Neural cell (in vitro differentiated cells): ENCODE results near the gene HEATR5B. TPM values are rescaled to one million over a fixed set of nuclear protein-coding genes. Genes with fewer than 3 reads are reported as not detected.

Experiments used
- H2AFZ ChIP-seq: fragments of 200-600, 300-800 bp; sonication (generic), shearing (Covaris generic); 2 replicates; pipeline ENCODE4 v1.6.0; 2014; ENCODE audit warnings: low read depth, mild to moderate bottlenecking, antibody characterized with exemption, low read length, moderate library complexity
- H3F3A ChIP-seq: fragments of 200-600 bp; shearing (Covaris generic); 2 replicates; pipeline ENCODE4 v1.6.1; 2016; ENCODE audit warnings: mild to moderate bottlenecking, moderate library complexity, mixed read lengths, antibody characterized with exemption, low read length; ENCODE audit not compliant: insufficient read depth, poor library complexity, severe bottlenecking
- H3K27ac ChIP-seq: fragments of 200-600, 300-800 bp; sonication (generic), shearing (Covaris generic); 2 replicates; pipeline ENCODE4 v1.5.1; 2014; ENCODE audit warnings: mild to moderate bottlenecking, low read length, moderate library complexity
- H3K27me3 ChIP-seq: fragments of 300-800, 200-600 bp; sonication (generic), shearing (Covaris generic); 2 replicates; pipeline ENCODE4 v1.6.0; 2014; ENCODE audit warnings: mild to moderate bottlenecking, low read depth, low read length, moderate library complexity; ENCODE audit not compliant: insufficient read depth
- H3K36me3 ChIP-seq: fragments of 300-800, 200-600 bp; sonication (generic), shearing (Covaris generic); 2 replicates; pipeline ENCODE4 v1.5.1; 2014; ENCODE audit warnings: mild to moderate bottlenecking, antibody characterized with exemption, low read length, moderate library complexity; ENCODE audit not compliant: insufficient read depth
- H3K4me2 ChIP-seq: fragments of 300-800, 200-600 bp; sonication (generic), shearing (Covaris generic); 2 replicates; pipeline ENCODE4 v1.6.0; 2014; ENCODE audit warnings: mild to moderate bottlenecking, low read length
- H3K4me3 ChIP-seq: fragments of 300-800, 200-600 bp; sonication (generic), shearing (Covaris generic); 2 replicates; pipeline ENCODE4 v1.5.1; 2014; ENCODE audit warnings: mild to moderate bottlenecking, low read length, moderate library complexity
- H3K79me2 ChIP-seq: fragments of 200-600 bp; shearing (Covaris generic); replicated peaks from 2 replicates; pipeline ENCODE4 v1.6.0; 2014; ENCODE audit warnings: mild to moderate bottlenecking, low read length, moderate library complexity; ENCODE audit not compliant: insufficient read depth
- H3K9ac ChIP-seq: fragments of 300-800, 200-600 bp; sonication (generic), shearing (Covaris generic); 2 replicates; pipeline ENCODE4 v1.6.1; 2016; ENCODE audit warnings: mild to moderate bottlenecking, low read length, mixed read lengths
- H3K9me2 ChIP-seq: fragments of 200-600 bp; shearing (Covaris generic); 2 replicates; pipeline ENCODE4 v1.6.1; 2016; ENCODE audit warnings: mild to moderate bottlenecking, low read length, mixed read lengths; ENCODE audit not compliant: insufficient read depth
- H3K9me3 ChIP-seq: fragments of 200-600, 300-800 bp; sonication (generic), shearing (Covaris generic); 2 replicates; pipeline ENCODE4 v1.6.1; 2016; ENCODE audit warnings: mild to moderate bottlenecking, mixed run types, low read length, moderate library complexity, mixed read lengths
- H4K20me1 ChIP-seq: fragments of 200-600 bp; shearing (Covaris generic); 2 replicates; pipeline ENCODE4 v1.6.1; 2016; ENCODE audit warnings: mild to moderate bottlenecking, mixed run types; ENCODE audit not compliant: insufficient read depth
- CTCF ChIP-seq: fragments of 450-650 bp; IDR thresholded peaks from 2 replicates; pipeline ENCODE4 v1.5.1; 2014; ENCODE audit warnings: antibody characterized with exemption, mild to moderate bottlenecking, moderate library complexity; ENCODE audit not compliant: poor library complexity, severe bottlenecking
- EP300 ChIP-seq: fragments of 450-650 bp; conservative IDR thresholded peaks from 2 replicates; pipeline ENCODE4 v1.6.1; 2014; ENCODE audit warnings: antibody characterized with exemption, mild to moderate bottlenecking, moderate library complexity; ENCODE audit not compliant: poor library complexity, severe bottlenecking
- EZH2 ChIP-seq: fragments of 200-600, 300-800 bp; shearing (Covaris generic), sonication (generic); IDR thresholded peaks from 2 replicates; pipeline ENCODE4 v1.6.1; 2014; ENCODE audit warnings: antibody characterized with exemption, low read length, borderline replicate concordance, mild to moderate bottlenecking; ENCODE audit not compliant: insufficient read depth, poor library complexity, severe bottlenecking
- MXI1 ChIP-seq: fragments of 450-650 bp; conservative IDR thresholded peaks from 2 replicates; pipeline ENCODE4 v1.6.1; 2014; ENCODE audit warnings: antibody characterized with exemption, mild to moderate bottlenecking; ENCODE audit not compliant: poor library complexity, severe bottlenecking
- POLR2AphosphoS5 ChIP-seq: IDR thresholded peaks from 2 replicates; pipeline ENCODE4 v1.6.1; 2012
- RAD21 ChIP-seq: fragments of 450-650 bp; conservative IDR thresholded peaks from 2 replicates; pipeline ENCODE4 v1.6.1; 2014; ENCODE audit warnings: antibody characterized with exemption, mild to moderate bottlenecking, moderate library complexity
- REST ChIP-seq: IDR thresholded peaks from 2 replicates; pipeline ENCODE4 v1.6.1; 2012; ENCODE audit warnings: borderline replicate concordance
- SMC3 ChIP-seq: fragments of 450-650 bp; conservative IDR thresholded peaks from 2 replicates; pipeline ENCODE4 v1.6.1; 2014; ENCODE audit warnings: antibody characterized with exemption, mild to moderate bottlenecking, moderate library complexity; ENCODE audit not compliant: poor library complexity
- TAF1 ChIP-seq: IDR thresholded peaks from 2 replicates; pipeline ENCODE4 v1.6.1; 2012; ENCODE audit warnings: low read depth
- polyA plus RNA-seq: library from polyadenylated mRNA; depleted of rRNA; stranded (reverse); fragments of >200 nt; gene quantifications from 2 replicates; pipeline ENCODE4 v1.2.3, GENCODE V29; 2014

Gene HEATR5B
- polyA plus RNA-seq, 1 donor from 2014 or later: 46.0 TPM

DNA sequence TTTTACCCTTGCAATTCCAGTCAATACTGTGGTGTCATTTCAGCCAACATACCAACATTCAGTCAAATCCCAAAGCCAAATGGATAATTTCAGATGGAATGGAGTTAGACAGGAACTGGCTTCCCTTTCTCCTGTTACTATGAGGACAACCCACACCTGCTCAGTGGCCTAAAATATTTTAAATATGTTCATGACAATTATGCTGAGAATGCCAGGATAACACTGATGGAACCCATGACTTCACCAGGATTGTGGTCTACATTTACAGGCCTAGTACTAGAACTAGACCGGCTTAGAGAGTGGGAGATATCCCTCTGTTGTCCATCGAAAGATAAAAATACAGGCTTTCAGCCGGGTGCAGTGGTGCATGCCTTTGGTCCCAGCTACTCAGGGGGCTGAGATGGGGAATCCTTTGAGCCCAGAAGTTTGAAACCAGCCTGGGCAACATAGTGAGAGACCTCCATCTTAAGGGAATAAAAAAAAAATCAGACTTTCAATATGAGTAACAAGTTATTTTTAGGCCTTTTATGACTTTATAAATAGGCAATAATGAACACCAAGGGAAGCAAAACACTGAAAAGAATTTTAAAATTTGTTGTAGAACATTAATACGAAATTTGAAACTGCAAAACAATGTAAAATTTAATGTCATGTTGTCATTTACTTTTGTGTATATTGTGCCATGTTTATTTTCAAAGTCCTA is 14.4 kb upstream of the HEATR5B start:
- H3K9me3 ChIP-seq: no peaks in the 10 kb centered on the region
- no peak overlapping the region for H3K4me3 ChIP-seq
- H3K9ac ChIP-seq: no peak overlapping the region
- H3K27ac ChIP-seq: no peak overlapping the region
- no peaks in the 10 kb centered on the region for H3K27me3 ChIP-seq
- no peaks in the 10 kb centered on the region for H3F3A ChIP-seq
- no peak overlapping the region for H2AFZ ChIP-seq
- TF ChIP-seq REST: no peak
- no peak for TF ChIP-seq EZH2
- no peak for TF ChIP-seq MXI1
- no peak for TF ChIP-seq RAD21
- TF ChIP-seq SMC3: no peak
- H3K79me2 ChIP-seq: no peaks in the 10 kb centered on the region
- H3K9me2 ChIP-seq: no peaks in the 10 kb centered on the region
- H3K4me2 ChIP-seq: no peak overlapping the region
- no peaks in the 10 kb centered on the region for H4K20me1 ChIP-seq
- H3K36me3 ChIP-seq: peaks cover under 1% of the 10 kb centered on the region

DNA sequence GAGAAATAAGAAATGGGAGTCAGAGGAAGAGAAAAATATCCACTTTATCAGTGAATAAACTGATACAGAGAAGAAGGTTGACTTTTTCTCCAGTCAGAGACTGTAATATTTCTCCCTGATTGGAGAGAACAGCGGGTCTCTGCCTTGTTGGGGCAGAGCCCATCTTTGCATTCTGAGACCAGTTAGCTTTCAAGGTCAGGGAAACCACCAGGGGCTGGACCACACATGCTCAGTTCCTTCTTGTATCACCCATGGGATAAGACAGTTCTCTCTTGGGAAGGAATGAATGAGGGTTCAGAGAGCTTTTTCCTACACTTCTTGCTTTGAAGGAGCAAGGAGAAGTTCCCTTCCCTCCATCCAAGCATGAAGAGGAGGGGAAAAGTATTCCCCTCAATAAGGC is 12.4 kb upstream of the HEATR5B start:
- H2AFZ ChIP-seq: no peak overlapping the region
- no peaks in the 10 kb centered on the region for H3K79me2 ChIP-seq
- H4K20me1 ChIP-seq: no peaks in the 10 kb centered on the region
- peaks cover 11% of the 10 kb centered on the region for H3K36me3 ChIP-seq
- H3F3A ChIP-seq: no peaks in the 10 kb centered on the region
- H3K4me3 ChIP-seq: no peak overlapping the region
- no peak overlapping the region for H3K9ac ChIP-seq
- no peak overlapping the region for H3K27ac ChIP-seq
- H3K4me2 ChIP-seq: no peak overlapping the region
- TF ChIP-seq POLR2AphosphoS5 (no peak), EP300 (no peak), SMC3 (no peak), EZH2 (no peak), MXI1 (no peak), TAF1 (no peak)
- H3K9me2 ChIP-seq: no peaks in the 10 kb centered on the region
- H3K27me3 ChIP-seq: no peaks in the 10 kb centered on the region
- H3K9me3 ChIP-seq: no peaks in the 10 kb centered on the region

DNA sequence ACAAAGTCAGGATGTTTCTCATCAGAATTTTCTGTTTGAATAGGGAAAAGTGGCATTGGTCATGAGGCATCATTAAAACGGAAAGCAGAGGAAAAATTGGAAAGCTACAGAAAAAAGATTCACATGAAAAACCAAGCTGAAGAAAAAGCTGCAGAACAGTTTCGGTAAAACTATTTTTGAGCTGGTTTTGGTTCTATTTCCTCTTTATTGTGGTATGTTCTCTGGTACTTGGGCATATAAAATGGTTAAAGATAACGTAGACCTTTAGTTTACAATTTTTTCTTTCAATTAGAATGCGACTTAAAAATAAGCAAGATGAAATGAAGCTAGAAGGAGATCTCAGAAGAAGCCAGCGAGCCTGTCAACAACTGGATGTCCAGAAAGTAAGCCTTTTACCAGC is 7.7 kb upstream of the HEATR5B start:
- H4K20me1 ChIP-seq: no peaks in the 10 kb centered on the region
- H3K36me3 ChIP-seq: peaks cover 11% of the 10 kb centered on the region
- no peak overlapping the region for H3K4me3 ChIP-seq
- no peak overlapping the region for H2AFZ ChIP-seq
- H3K4me2 ChIP-seq: no peak overlapping the region
- no peaks in the 10 kb centered on the region for H3F3A ChIP-seq
- TF ChIP-seq CTCF (no peak), RAD21 (no peak), SMC3 (no peak), POLR2AphosphoS5 (no peak), EZH2 (no peak), REST (no peak), MXI1 (no peak), TAF1 (no peak)
- H3K9ac ChIP-seq: no peak overlapping the region
- no peak overlapping the region for H3K27ac ChIP-seq
- H3K9me2 ChIP-seq: no peaks in the 10 kb centered on the region
- no peaks in the 10 kb centered on the region for H3K9me3 ChIP-seq
- H3K79me2 ChIP-seq: no peaks in the 10 kb centered on the region
- no peaks in the 10 kb centered on the region for H3K27me3 ChIP-seq
